HepG2 (cell line): Measurements from ENCODE around the gene INHA. TPM values are rescaled to one million over a fixed set of nuclear protein-coding genes. Genes with fewer than 3 reads are reported as not detected.

ENCODE experiments used
- ATAC-seq: fragments of 200-7000 bp; cut with Tn5 transposase; 3 replicates; pipeline ENCODE4 v1.9.1; 2020; ENCODE audit warnings: mild to moderate bottlenecking, moderate library complexity
- BruUV-seq: library from RNA; stranded (reverse); fragments of 400-500 nt; replicated peaks from 2 replicates; lab custom pipeline; 2021; lab: Mats Ljungman, UMichigan
- CTCF ChIA-PET: fragments of 300-600 bp; formaldehyde crosslinking; extraction: SDS; loops from one replicate; lab custom pipeline; 2021; ENCODE audit warnings: low total read pairs, inconsistent platforms, low intra/inter-chr PET ratio; lab: Yijun Ruan, JAX
- POLR2A ChIA-PET: fragments of 350-600 bp; sonication (Branson Sonifier 250); formaldehyde crosslinking; loops from one replicate; lab custom pipeline; 2020; ENCODE audit warnings: antibody characterized with exemption, inconsistent platforms; lab: Yijun Ruan, JAX
- DNase-seq: peaks from one replicate; pipeline ENCODE4 v3.0.0-alpha.2; 2015; ENCODE audit warnings: low spot score
- FAIRE-seq: peaks from 3 replicates; lab custom pipeline; 2011; peaks lifted over from hg19 to GRCh38; lab: Jason Lieb, UNC
- H2AFZ ChIP-seq: one replicate; pipeline ENCODE4 v1.6.1; 2011; ENCODE audit warnings: low read length, inconsistent platforms
- H3K27ac ChIP-seq: fragments of 300-600 bp; 3 replicates; pipeline ENCODE4 v1.8.0; 2011; ENCODE audit warnings: mixed run types, mild to moderate bottlenecking, mixed read lengths, low read length, inconsistent platforms; ENCODE audit not compliant: insufficient read depth; ENCODE audit errors: extremely low read length
- H3K27me3 ChIP-seq, 2 experiments: fragments of 200-600 bp in 1 of 2; 2 replicates in 1 of 2; 3 replicates in 1 of 2; pipeline versions ENCODE4 v1.6.0 to v1.8.0; 2011; ENCODE audit warnings: low read length in 2 of 2, mild to moderate bottlenecking in 2 of 2, moderate library complexity in 2 of 2, inconsistent platforms in 1 of 2; ENCODE audit not compliant: insufficient read depth in 2 of 2, control insufficient read depth in 1 of 2
- H3K36me3 ChIP-seq, 2 experiments: fragments of 200-600 bp in 1 of 2; replicated peaks in 1 of 2; 2 replicates in 1 of 2; 3 replicates in 1 of 2; pipeline versions ENCODE4 v1.5.1 to v1.8.0; 2011; ENCODE audit warnings: low read length in 2 of 2, inconsistent platforms in 1 of 2; ENCODE audit not compliant: insufficient read depth in 2 of 2, control insufficient read depth in 1 of 2
- H3K4me1 ChIP-seq: 2 replicates; pipeline ENCODE4 v1.5.1; 2012; ENCODE audit warnings: low read length, inconsistent platforms; ENCODE audit not compliant: insufficient read depth
- H3K4me2 ChIP-seq: 2 replicates; pipeline ENCODE4 v1.6.0; 2011; ENCODE audit warnings: low read depth, low read length, inconsistent platforms
- H3K4me3 ChIP-seq, 3 experiments: fragments of 200-600 bp in 1 of 3; sonication (generic), shearing (Covaris generic) in 1 of 3; replicated peaks in 1 of 3; 2 replicates each; pipeline ENCODE4 v1.5.1; 2011 to 2016; ENCODE audit warnings: low read length in 3 of 3, inconsistent platforms in 2 of 3, low read depth in 2 of 3, mild to moderate bottlenecking in 2 of 3, control low read depth in 1 of 3, mixed read lengths in 1 of 3; ENCODE audit not compliant: insufficient read depth in 1 of 3
- H3K79me2 ChIP-seq: one replicate; pipeline ENCODE4 v1.6.1; 2011; ENCODE audit warnings: low read length, inconsistent platforms; ENCODE audit not compliant: insufficient read depth
- H3K9ac ChIP-seq: 2 replicates; pipeline ENCODE4 v1.6.0; 2011; ENCODE audit warnings: mild to moderate bottlenecking, low read depth, low read length, inconsistent platforms; ENCODE audit not compliant: insufficient read depth
- H3K9me3 ChIP-seq: 2 replicates; pipeline ENCODE4 v1.5.1; 2012; ENCODE audit warnings: mild to moderate bottlenecking, low read length
- H4K20me1 ChIP-seq: 2 replicates; pipeline ENCODE4 v1.6.0; 2011; ENCODE audit warnings: inconsistent platforms, mild to moderate bottlenecking, low read length, moderate library complexity; ENCODE audit not compliant: insufficient read depth
- ATF3 ChIP-seq: sonication (generic); formaldehyde crosslinking; IDR thresholded peaks from 2 replicates; pipeline ENCODE4 v1.4.0; 2020; ENCODE audit warnings: missing genetic modification reagents
- CBX2 ChIP-seq, 2 experiments: fragments of 200-600 bp in 1 of 2; sonication (generic); formaldehyde crosslinking in 1 of 2; IDR thresholded peaks; 2 replicates each; pipeline versions ENCODE4 v1.7.0 to v1.8.1; 2018 to 2022; ENCODE audit warnings: low read depth in 2 of 2, low read length in 1 of 2, mild to moderate bottlenecking in 1 of 2, missing genetic modification reagents in 1 of 2
- GABPB1 ChIP-seq: IDR thresholded peaks from 2 replicates; pipeline ENCODE4 v1.6.1; 2016; ENCODE audit warnings: mild to moderate bottlenecking, missing genetic modification reagents, moderate library complexity, missing compliant biosample characterization
- ISL2 ChIP-seq: sonication (generic); formaldehyde crosslinking; IDR thresholded peaks from 2 replicates; pipeline ENCODE4 v1.5.0; 2020; ENCODE audit warnings: missing genetic modification reagents
- MNT ChIP-seq: fragments of 450-650 bp; IDR thresholded peaks from 2 replicates; pipeline ENCODE4 v1.6.1; 2016
- MYC ChIP-seq: sonication (generic); formaldehyde crosslinking; IDR thresholded peaks from 2 replicates; pipeline ENCODE4 v1.9.0; 2021; ENCODE audit warnings: missing genetic modification reagents, borderline replicate concordance
- PITX1 ChIP-seq: sonication (generic); formaldehyde crosslinking; IDR thresholded peaks from 2 replicates; pipeline ENCODE4 v1.5.1; 2020; ENCODE audit warnings: mild to moderate bottlenecking, missing genetic modification reagents
- RFXAP ChIP-seq: sonication (generic); formaldehyde crosslinking; IDR thresholded peaks from 2 replicates; pipeline ENCODE4 v1.4.0; 2020; ENCODE audit warnings: missing genetic modification reagents, borderline replicate concordance
- SKI ChIP-seq: fragments of 450-650 bp; IDR thresholded peaks from one replicate; pipeline ENCODE4 v1.6.1; 2018; ENCODE audit warnings: mild to moderate bottlenecking; ENCODE audit not compliant: partially characterized antibody
- YY1 ChIP-seq: IDR thresholded peaks from 2 replicates; pipeline ENCODE4 v1.6.1; 2011; ENCODE audit warnings: low read length, low read depth, moderate library complexity, mild to moderate bottlenecking; ENCODE audit not compliant: insufficient read depth, insufficient replicate concordance
- ZFP36L2 ChIP-seq: sonication (generic); formaldehyde crosslinking; IDR thresholded peaks from 2 replicates; pipeline ENCODE4 v1.4.0; 2020; ENCODE audit warnings: missing genetic modification reagents
- ZKSCAN1 ChIP-seq: fragments of 150-350 bp; IDR thresholded peaks from 2 replicates; pipeline ENCODE4 v1.6.1; 2014; ENCODE audit warnings: low read length
- ZNF256 ChIP-seq: sonication (generic); formaldehyde crosslinking; conservative IDR thresholded peaks from 2 replicates; pipeline ENCODE4 v1.4.0; 2020; ENCODE audit warnings: missing genetic modification reagents
- ZNF367 ChIP-seq: sonication (generic); formaldehyde crosslinking; IDR thresholded peaks from 2 replicates; pipeline ENCODE4 v1.4.0; 2020; ENCODE audit warnings: missing genetic modification reagents, borderline replicate concordance
- ZNF713 ChIP-seq: sonication (generic); formaldehyde crosslinking; IDR thresholded peaks from 2 replicates; pipeline ENCODE4 v1.4.0; 2020; ENCODE audit warnings: mild to moderate bottlenecking, missing genetic modification reagents
- WGBS: methylation state at CpG from one replicate; pipeline ENCODE4 v1.1.6; 2017; ENCODE audit warnings: low lambda C conversion rate; 5-methylcytosine and 5-hydroxymethylcytosine counted together
- in situ Hi-C: cut with HindIII; loops from 2 replicates; pipeline ENCODE4 v1.10.0; 2017; ENCODE audit warnings: low pct_unique_long_range_greater_than_20kb; ENCODE audit not compliant: extremely low pct_ligation_motif_present
- intact Hi-C: fragments of 100-400 bp; cut with micrococcal nuclease; formaldehyde crosslinking; loops from one replicate; pipeline ENCODE4 v1.10.0; 2022; ENCODE audit not compliant: unreplicated experiment
- polyA plus RNA-seq, 8 experiments: library from polyadenylated mRNA; depleted of rRNA in 3 of 8; stranded (reverse) in 7 of 8; unstranded in 1 of 8; fragments of >200 nt; fragmentation: Illumina TruSeq in 4 of 8; extraction: Trizol in 4 of 8; gene quantifications; 2 replicates each; pipeline versions ENCODE4 v1.2.1 to v1.2.3, GENCODE V29; 2011 to 2016; ENCODE audit warnings: low read depth in 4 of 8, missing spikeins in 1 of 8, mixed read lengths in 1 of 8; ENCODE audit not compliant: insufficient read depth in 1 of 8
- total RNA-seq, 5 experiments: library from RNA; depleted of rRNA; stranded (reverse); fragments of >200 nt; fragmentation: Illumina TruSeq; extraction: Trizol; gene quantifications; 2 replicates each; pipeline ENCODE4 v1.2.3, GENCODE V29; 2016; ENCODE audit warnings: low read depth in 1 of 5

Gene INHA
- total and polyA plus RNA-seq, 2 of the 13 experiments (the other 11 are each of a cell fraction or from before 2014, with no cell fraction given), result 4.1 to 15.2 TPM

GRCh38 chr2:219609149-219609750, 37.1 kb downstream of the INHA start:
- Histone ChIP-seq H3K9me3 (no peaks in the 10 kb centered on the region), H3K9ac (no peak overlapping the region), H3K4me1 (peaks cover 16% of the 10 kb centered on the region), H3K4me2 (no peak overlapping the region), H3K36me3 (peaks cover 16 to 37% of the 10 kb centered on the region in 2 experiments), H2AFZ (no peak overlapping the region), H3K4me3 (no peak overlapping the region), H4K20me1 (no peaks in the 10 kb centered on the region), H3K27ac (no peak overlapping the region), H3K27me3 (no peaks in the 10 kb centered on the region), H3K79me2 (no peaks in the 10 kb centered on the region)
- CTCF ChIA-PET, result no interaction called here
- in situ Hi-C loops, result no loop called here
- TF ChIP-seq ZKSCAN1 (no peak), SKI (no peak), ZNF256 (no peak), MYC (CRISPR knock-in tag) (no peak), GABPB1 (no peak), CBX2 (IDR thresholded peaks at IDR 0.05; ENCODE audit: low read depth, low read length) (no peak), CBX2 (CRISPR knock-in tag; IDR thresholded peaks at IDR 0.05; ENCODE audit: low read depth) (no peak)
- no peak for DNase-seq
- 96% methylated on average over 12 of the region's 13 CpGs for WGBS
- FAIRE-seq, result no peak
- intact Hi-C loops, result no loop called here
- no peak for ATAC-seq
- no TSS peak for BruUV-seq
- POLR2A ChIA-PET, result no interaction called here

DNA sequence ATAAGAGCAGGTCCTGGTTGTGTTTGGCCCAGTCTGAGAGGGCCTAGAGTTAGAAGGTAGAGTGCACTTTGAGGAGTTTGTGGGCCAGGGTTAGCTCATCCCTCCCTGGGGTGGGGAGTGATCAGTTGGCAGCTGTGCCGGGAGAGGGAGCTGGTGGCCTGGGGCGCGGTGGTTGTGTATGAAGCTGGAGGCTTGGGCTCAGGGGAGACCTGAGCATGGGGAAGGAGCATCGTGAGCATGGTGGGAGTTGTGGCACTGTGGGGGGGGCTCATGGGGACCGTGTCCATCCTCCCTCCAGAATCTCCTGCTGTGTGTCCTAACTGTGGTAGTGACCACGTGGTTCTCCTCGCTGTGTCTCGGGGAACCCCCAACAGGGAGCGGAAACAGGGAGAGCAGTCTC, 39.2 kb downstream of the INHA start:
- 92% methylated on average over 9 of the region's 9 CpGs for WGBS
- CTCF ChIA-PET, result no interaction called here
- H3K36me3 ChIP-seq, result peaks cover 12 to 40% of the 10 kb centered on the region in 2 experiments

More for the DNA sequence above, 39.2 kb downstream of the INHA start:
- no peak for DNase-seq
- Histone ChIP-seq H3K27me3 (no peaks in the 10 kb centered on the region), H3K27ac (no peak overlapping the region), H4K20me1 (no peaks in the 10 kb centered on the region), H3K4me1 (no peaks in the 10 kb centered on the region), H3K4me3 (no peak overlapping the region), H3K9ac (no peak overlapping the region), H2AFZ (no peak overlapping the region), H3K9me3 (no peaks in the 10 kb centered on the region), H3K79me2 (no peaks in the 10 kb centered on the region), H3K4me2 (no peak overlapping the region)
- in situ Hi-C loops (no loop called here), intact Hi-C loops (no loop called here)
- FAIRE-seq, result no peak
- ATAC-seq, result no peak
- no peak for TF ChIP-seq YY1
- no peak for TF ChIP-seq RFXAP (CRISPR knock-in tag)
- no peak for TF ChIP-seq ATF3 (CRISPR knock-in tag)
- no peak for TF ChIP-seq ISL2 (CRISPR knock-in tag)
- no peak for TF ChIP-seq ZNF713 (CRISPR knock-in tag)
- TF ChIP-seq ZNF367 (CRISPR knock-in tag), result no peak
- no peak for TF ChIP-seq PITX1 (CRISPR knock-in tag)
- TF ChIP-seq MNT, result no peak
- no peak for TF ChIP-seq ZFP36L2 (CRISPR knock-in tag)
- BruUV-seq, result no TSS peak
- POLR2A ChIA-PET, result no interaction called here
